Effector memory CD8-positive, alpha-beta T cell (primary cell): ENCODE measurements around the gene EIF4G3.
"Not testable (repeated sequence)": the region's sequence is repeated elsewhere in the genome, so short reads cannot be mapped to it uniquely, and the experiment has no call there.

Experiments used
- ATAC-seq: fragments of 150-1000 bp; cut with Tn5 transposase; replicated peaks from 2 replicates; pipeline ENCODE4 v1.10.0; 2021; ENCODE audit warnings: mild to moderate bottlenecking, moderate library complexity
- DNase-seq, 3 experiments: peaks; one replicate each; pipeline ENCODE4 v3.0.0; 2021
- H3K27ac Mint-ChIP-seq, 2 donors: one replicate each; pipeline ENCODE4 v1.8.0; 2022; ENCODE audit warnings: mild to moderate bottlenecking in 2 of 2, mixed read lengths in 2 of 2, moderate library complexity in 2 of 2
- H3K27me3 Mint-ChIP-seq, 2 donors: one replicate each; pipeline ENCODE4 v1.8.0; 2022; ENCODE audit warnings: mixed read lengths in 2 of 2
- H3K36me3 Mint-ChIP-seq: one replicate; pipeline ENCODE4 v1.8.0; 2022; ENCODE audit warnings: mild to moderate bottlenecking, moderate library complexity, mixed read lengths; ENCODE audit not compliant: insufficient read depth
- H3K4me1 Mint-ChIP-seq, 2 donors: one replicate each; pipeline ENCODE4 v1.8.0; 2022; ENCODE audit warnings: low read depth in 2 of 2, mixed read lengths in 2 of 2
- H3K4me3 Mint-ChIP-seq, 2 donors: one replicate each; pipeline ENCODE4 v1.8.0; 2022; ENCODE audit warnings: mild to moderate bottlenecking in 2 of 2, mixed read lengths in 2 of 2, moderate library complexity in 2 of 2
- H3K9me3 Mint-ChIP-seq, 2 donors: one replicate each; pipeline ENCODE4 v1.8.0; 2022; ENCODE audit warnings: mixed read lengths in 2 of 2

The EIF4G3 gene

DNA sequence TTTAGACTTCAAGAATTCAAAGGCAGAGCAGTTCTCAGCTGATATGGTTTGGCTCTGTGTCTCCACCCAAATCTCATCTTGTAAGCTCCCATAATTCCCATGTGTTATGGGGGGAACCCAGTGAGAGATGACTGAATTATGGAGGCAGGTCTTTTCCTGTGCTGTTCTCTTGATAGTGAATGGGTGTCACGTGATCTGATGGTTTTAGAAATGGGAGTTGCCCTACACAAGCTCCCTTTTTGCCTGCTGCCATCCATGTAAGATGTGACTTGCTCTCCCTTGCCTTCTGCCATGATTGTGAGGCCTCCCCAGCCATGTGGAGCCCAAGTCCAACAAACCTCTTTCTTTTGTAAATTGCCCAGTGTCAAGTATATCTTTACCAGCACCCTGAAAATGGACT is 146.5 kb downstream of the EIF4G3 start:
- no peak for DNase-seq
- H3K36me3 Mint-ChIP-seq, result no peaks in the 10 kb centered on the region
- peaks cover 6 to 11% of the 10 kb centered on the region in 2 donors for H3K4me1 Mint-ChIP-seq
- no peak overlapping the region for H3K4me3 Mint-ChIP-seq
- H3K27ac Mint-ChIP-seq, result no peak overlapping the region
- no peaks in the 10 kb centered on the region for H3K27me3 Mint-ChIP-seq
- no peak for ATAC-seq
- H3K9me3 Mint-ChIP-seq, result no peaks in the 10 kb centered on the region

GRCh38 chr1:21028520-21029145 is 148.1 kb downstream of the EIF4G3 start:
- no peaks in the 10 kb centered on the region for H3K27me3 Mint-ChIP-seq
- ATAC-seq (no peak), DNase-seq (no peak)
- peak overlapping the region in 1 of 2 donors; percentile 19 for H3K27ac Mint-ChIP-seq
- peaks cover 5 to 11% of the 10 kb centered on the region in 2 donors for H3K4me1 Mint-ChIP-seq
- H3K4me3 Mint-ChIP-seq, result no peak overlapping the region
- H3K36me3 Mint-ChIP-seq, result no peaks in the 10 kb centered on the region
- no peaks in the 10 kb centered on the region for H3K9me3 Mint-ChIP-seq

GRCh38 chr1:21027805-21028204 is 148.9 kb downstream of the EIF4G3 start:
- Mint-ChIP-seq H3K9me3 (no peaks in the 10 kb centered on the region), H3K4me3 (no peak overlapping the region), H3K27ac (peak overlapping the region in 1 of 2 donors; percentile 23), H3K27me3 (no peaks in the 10 kb centered on the region), H3K36me3 (no peaks in the 10 kb centered on the region), H3K4me1 (peaks cover 6 to 11% of the 10 kb centered on the region in 2 donors)
- DNase-seq (no peak), ATAC-seq (no peak)

GRCh38 chr1:21024918-21025317 is 151.8 kb downstream of the EIF4G3 start:
- no peaks in the 10 kb centered on the region for H3K9me3 Mint-ChIP-seq
- no peaks in the 10 kb centered on the region for H3K27me3 Mint-ChIP-seq
- H3K36me3 Mint-ChIP-seq, result no peaks in the 10 kb centered on the region
- DNase-seq, result no peak
- no peak overlapping the region for H3K27ac Mint-ChIP-seq
- peaks cover 18 to 27% of the 10 kb centered on the region in 2 donors for H3K4me1 Mint-ChIP-seq
- no peak for ATAC-seq
- no peak overlapping the region for H3K4me3 Mint-ChIP-seq

DNA sequence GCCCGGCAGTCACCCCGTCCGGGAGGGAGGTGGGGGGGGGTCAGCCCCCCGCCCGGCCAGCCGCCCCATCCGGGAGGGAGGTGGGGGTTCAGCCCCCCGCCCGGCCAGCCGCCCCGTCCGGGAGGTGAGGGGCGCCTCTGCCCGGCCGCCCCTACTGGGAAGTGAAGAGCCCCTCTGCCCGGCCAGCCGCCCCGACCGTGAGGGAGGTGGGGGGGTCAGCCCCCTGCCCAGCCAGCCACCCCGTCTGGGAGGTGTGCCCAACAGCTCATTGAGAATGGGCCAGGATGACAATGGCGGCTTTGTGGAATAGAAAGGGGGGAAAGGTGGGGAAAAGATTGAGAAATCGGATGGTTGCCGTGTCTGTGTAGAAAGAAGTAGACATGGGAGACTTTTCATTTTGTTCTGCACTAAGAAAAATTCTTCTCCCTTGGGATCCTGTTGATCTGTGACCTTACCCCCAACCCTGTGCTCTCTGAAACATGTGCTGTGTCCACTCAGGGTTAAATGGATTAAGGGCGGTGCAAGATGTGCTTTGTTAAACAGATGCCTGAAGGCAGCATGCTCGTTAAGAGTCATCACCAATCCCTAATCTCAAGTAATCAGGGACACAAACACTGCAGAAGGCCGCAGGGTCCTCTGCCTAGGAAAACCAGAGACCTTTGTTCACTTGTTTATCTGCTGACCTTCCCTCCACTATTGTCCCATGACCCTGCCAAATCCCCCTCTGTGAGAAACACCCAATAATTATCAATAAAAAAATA is 152.4 kb downstream of the EIF4G3 start:
- not testable (repeated sequence) for H3K9me3 Mint-ChIP-seq, H3K36me3 Mint-ChIP-seq, H3K27me3 Mint-ChIP-seq, ATAC-seq, DNase-seq, H3K4me3 Mint-ChIP-seq, H3K27ac Mint-ChIP-seq
- peaks cover 18 to 30% of the 10 kb centered on the region in 2 donors for H3K4me1 Mint-ChIP-seq

DNA sequence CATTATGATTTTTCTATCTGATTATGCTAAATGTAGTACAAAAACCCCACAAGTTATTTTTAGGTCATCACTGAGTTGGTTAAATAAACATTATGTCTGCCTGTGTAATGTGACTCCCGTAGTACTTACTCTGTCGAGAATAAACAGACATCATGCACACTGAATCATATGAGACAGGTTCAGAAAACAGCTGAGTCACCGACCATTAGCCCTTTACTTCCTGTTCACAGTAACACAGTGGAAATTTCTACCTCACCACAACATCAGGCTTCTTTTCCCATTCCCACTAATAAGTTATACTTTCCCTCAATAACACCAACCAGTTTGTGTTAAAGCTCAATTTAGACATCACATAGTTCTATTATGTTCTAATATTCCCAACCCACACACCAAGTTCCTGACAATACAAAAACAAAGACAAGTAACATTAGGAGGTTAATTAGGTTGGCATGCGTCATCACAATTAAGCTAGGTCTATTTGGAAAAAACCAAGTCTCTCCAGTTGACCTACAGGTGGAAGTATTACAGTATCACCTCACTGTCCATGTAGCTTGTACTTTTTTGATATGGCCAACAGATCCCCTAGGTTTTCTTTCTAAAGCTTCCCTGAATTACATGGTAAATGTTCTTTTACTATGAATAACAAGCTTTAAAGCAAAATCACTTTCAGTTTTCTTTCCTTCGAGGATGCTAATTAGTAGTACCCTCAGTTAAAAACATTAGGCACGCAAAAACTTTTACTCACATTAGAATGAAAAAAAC is 154.2 kb downstream of the EIF4G3 start:
- H3K27me3 Mint-ChIP-seq, result no peaks in the 10 kb centered on the region
- no peaks in the 10 kb centered on the region for H3K9me3 Mint-ChIP-seq
- peak overlapping the region; percentile 66 to 94 for H3K27ac Mint-ChIP-seq
- DNase-seq (peak in 2 of 3 experiments; percentile 14 to 31), ATAC-seq (peak; percentile 99)
- no peaks in the 10 kb centered on the region for H3K36me3 Mint-ChIP-seq
- H3K4me3 Mint-ChIP-seq, result peak overlapping the region; percentile 36 to 62
- H3K4me1 Mint-ChIP-seq, result peaks cover 16 to 20% of the 10 kb centered on the region in 2 donors

- Mint-ChIP-seq H3K4me1 (peaks cover 16 to 20% of the 10 kb centered on the region in 2 donors), H3K27me3 (no peaks in the 10 kb centered on the region), H3K4me3 (peak overlapping the region; percentile 3 to 25), H3K9me3 (no peaks in the 10 kb centered on the region), H3K36me3 (no peaks in the 10 kb centered on the region), H3K27ac (peak overlapping the region; percentile 66 to 94)
- ATAC-seq (no peak), DNase-seq (no peak)
Measured at GRCh38 chr1:21021311-21021710, 155.4 kb downstream of the EIF4G3 start.

DNA sequence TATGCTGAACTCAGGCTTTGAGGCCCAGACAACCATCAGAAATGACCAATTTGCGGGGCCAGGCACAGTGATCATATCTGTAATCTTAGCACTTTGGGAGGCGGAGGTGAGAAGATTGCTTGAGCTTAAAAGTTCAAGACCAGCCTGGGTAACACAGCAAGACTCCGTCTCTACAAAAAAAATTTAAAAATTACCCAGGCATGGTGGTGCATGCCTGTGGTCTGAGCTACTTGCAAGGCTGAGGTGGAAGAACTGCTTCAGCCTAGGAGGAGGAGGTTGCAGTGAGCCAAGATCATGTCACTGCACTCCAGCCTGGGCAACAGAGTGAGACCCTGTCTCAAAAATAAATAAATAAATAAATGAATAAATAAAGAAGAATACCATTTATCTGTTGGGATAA is 156.5 kb downstream of the EIF4G3 start:
- H3K27ac Mint-ChIP-seq, result peak overlapping the region in 1 of 2 donors; percentile 86
- ATAC-seq, result no peak

GRCh38 chr1:21018673-21019072 is 158.0 kb downstream of the EIF4G3 start:
- no peaks in the 10 kb centered on the region for H3K36me3 Mint-ChIP-seq
- no peak overlapping the region for H3K4me3 Mint-ChIP-seq
- H3K27ac Mint-ChIP-seq, result peak overlapping the region in 1 of 2 donors; percentile 86
- H3K27me3 Mint-ChIP-seq, result no peaks in the 10 kb centered on the region
- peaks cover 17 to 20% of the 10 kb centered on the region in 2 donors for H3K4me1 Mint-ChIP-seq
- H3K9me3 Mint-ChIP-seq, result no peaks in the 10 kb centered on the region
- DNase-seq (no peak), ATAC-seq (no peak)

More for the DNA sequence above, 156.5 kb downstream of the EIF4G3 start:
- no peak overlapping the region for H3K4me3 Mint-ChIP-seq
- H3K9me3 Mint-ChIP-seq, result no peaks in the 10 kb centered on the region
- no peaks in the 10 kb centered on the region for H3K27me3 Mint-ChIP-seq
- H3K4me1 Mint-ChIP-seq, result peaks cover 16 to 20% of the 10 kb centered on the region in 2 donors
- DNase-seq, result no peak
- no peaks in the 10 kb centered on the region for H3K36me3 Mint-ChIP-seq

DNA sequence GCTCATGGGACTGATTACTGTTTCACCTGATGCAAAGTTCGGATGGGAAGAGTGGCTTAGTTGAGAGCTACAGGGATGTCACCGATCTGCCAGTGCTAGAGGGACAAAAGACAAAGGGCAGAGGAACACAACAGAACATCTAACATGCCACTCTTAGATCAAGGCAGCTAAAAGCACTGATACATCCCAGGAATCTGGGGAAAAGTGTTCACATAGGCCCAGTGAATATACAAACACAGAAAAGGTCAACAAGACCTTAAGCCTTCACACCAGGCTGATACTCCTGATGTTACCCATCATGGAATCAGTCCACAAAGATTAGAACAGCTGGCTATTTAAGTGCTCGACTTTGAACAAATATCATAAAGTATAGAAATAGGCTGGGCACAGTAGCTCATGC is 163.2 kb downstream of the EIF4G3 start:
- Mint-ChIP-seq H3K4me1 (peaks cover 7 to 13% of the 10 kb centered on the region in 2 donors), H3K9me3 (no peaks in the 10 kb centered on the region), H3K27me3 (no peaks in the 10 kb centered on the region), H3K27ac (peak overlapping the region; percentile 9 to 44), H3K36me3 (peaks cover 3% of the 10 kb centered on the region), H3K4me3 (no peak overlapping the region)
- no peak for DNase-seq
- no peak for ATAC-seq

DNA sequence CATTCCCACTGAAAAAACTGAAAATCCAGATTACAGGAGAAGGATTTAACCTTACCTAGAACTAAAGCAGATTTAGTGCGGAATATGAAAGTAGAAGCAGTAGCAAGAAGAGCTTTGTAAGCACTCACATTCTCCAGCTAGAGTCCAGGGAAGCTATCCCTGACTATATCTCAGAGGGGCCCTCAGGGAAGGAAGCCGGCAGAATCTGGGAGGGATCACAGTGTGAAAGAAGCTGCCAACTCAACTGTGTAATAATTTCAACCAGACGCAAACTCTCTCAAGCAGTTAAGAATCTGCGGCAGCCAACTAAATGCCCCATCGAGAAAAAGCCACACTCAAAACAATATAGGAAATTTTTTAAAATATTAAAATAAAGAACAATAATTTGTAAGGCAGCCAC is 163.8 kb downstream of the EIF4G3 start:
- H3K36me3 Mint-ChIP-seq, result peaks cover 3% of the 10 kb centered on the region
- ATAC-seq (no peak), DNase-seq (no peak)
- H3K4me3 Mint-ChIP-seq, result no peak overlapping the region
- peak overlapping the region in 1 of 2 donors; percentile 44 for H3K27ac Mint-ChIP-seq
- no peaks in the 10 kb centered on the region for H3K27me3 Mint-ChIP-seq
- no peaks in the 10 kb centered on the region for H3K9me3 Mint-ChIP-seq
- H3K4me1 Mint-ChIP-seq, result peaks cover 7 to 13% of the 10 kb centered on the region in 2 donors

DNA sequence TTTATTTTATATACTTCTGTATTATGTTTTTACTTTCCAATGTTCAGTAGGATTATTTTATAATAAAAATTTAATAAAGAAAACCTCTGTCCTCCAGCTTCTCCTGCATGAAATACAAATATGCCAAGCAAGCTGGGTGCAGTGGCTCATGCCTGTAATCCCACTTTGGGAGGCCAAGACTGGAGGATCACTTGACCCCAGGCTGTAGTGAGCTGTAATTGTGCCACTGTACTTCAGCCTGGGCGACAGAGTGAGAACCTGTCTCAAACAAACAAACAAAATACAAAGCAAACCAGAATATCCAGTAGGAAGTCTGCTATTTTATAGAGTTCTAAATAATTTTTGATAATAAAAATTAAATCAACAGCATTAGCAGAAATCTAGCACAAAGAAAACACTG is 168.8 kb downstream of the EIF4G3 start:
- Mint-ChIP-seq H3K9me3 (no peaks in the 10 kb centered on the region), H3K27ac (no peak overlapping the region), H3K4me3 (no peak overlapping the region), H3K4me1 (peaks cover 8 to 16% of the 10 kb centered on the region in 2 donors), H3K27me3 (no peaks in the 10 kb centered on the region), H3K36me3 (peaks cover 3% of the 10 kb centered on the region)
- ATAC-seq, result no peak
- DNase-seq, result no peak

DNA sequence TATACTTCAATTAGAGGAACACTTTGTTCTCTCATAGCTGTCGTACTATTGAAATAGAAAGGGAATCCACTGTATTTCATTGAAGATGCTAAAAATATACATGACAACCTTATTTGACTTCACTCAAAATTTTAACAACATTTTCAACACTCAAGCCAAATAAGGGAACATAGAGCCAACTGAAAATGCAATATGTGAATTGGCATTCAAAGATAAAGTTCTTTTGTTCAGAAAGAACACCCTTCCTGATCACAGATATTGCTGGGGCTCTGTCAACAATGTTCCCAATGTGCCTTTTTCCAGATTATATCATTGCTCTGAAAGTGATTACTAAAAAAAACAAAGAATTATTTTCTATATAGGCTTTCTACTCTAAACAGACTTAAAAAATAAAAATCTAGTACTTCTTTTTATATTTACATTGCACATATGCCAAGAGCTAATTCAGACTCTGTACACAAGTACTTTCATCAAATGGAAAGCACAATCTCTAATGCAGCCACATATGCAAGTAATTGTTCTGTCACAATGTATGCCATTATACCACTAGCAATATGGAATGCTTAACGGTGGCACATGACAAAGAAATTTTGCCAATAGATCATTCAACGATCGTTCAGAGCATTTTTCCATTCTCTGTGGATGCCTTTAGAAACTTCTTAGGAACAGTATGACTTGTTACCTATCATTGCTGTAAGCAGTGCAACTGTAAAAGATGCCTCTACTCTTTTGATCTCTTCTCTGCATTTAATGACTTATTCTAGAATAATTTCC is 171.0 kb downstream of the EIF4G3 start:
- H3K9me3 Mint-ChIP-seq, result no peaks in the 10 kb centered on the region
- H3K36me3 Mint-ChIP-seq, result peaks cover 4% of the 10 kb centered on the region
- H3K4me1 Mint-ChIP-seq, result peaks cover 6 to 8% of the 10 kb centered on the region in 2 donors
- no peak overlapping the region for H3K4me3 Mint-ChIP-seq
- ATAC-seq (no peak), DNase-seq (no peak)
- H3K27ac Mint-ChIP-seq, result no peak overlapping the region
- no peaks in the 10 kb centered on the region for H3K27me3 Mint-ChIP-seq
